Hepatocyte (in vitro differentiated cells): Measurements from ENCODE around the gene DPH5.

ENCODE experiments used
- EZH2phosphoT487 ChIP-seq: fragments of 200-600 bp; sonication (generic); IDR thresholded peaks from one replicate; pipeline ENCODE4 v1.6.1; 2018; ENCODE audit warnings: antibody characterized with exemption, mild to moderate bottlenecking, low read depth, moderate library complexity; ENCODE audit not compliant: unreplicated experiment, severe bottlenecking
- TF ChIP-seq, protein P1 (sequence below): fragments of 200-600 bp; sonication (generic); IDR thresholded peaks from 2 replicates; pipeline ENCODE4 v1.5.1; 2016; ENCODE audit warnings: antibody characterized with exemption, mild to moderate bottlenecking; ENCODE audit not compliant: poor library complexity

DNA sequence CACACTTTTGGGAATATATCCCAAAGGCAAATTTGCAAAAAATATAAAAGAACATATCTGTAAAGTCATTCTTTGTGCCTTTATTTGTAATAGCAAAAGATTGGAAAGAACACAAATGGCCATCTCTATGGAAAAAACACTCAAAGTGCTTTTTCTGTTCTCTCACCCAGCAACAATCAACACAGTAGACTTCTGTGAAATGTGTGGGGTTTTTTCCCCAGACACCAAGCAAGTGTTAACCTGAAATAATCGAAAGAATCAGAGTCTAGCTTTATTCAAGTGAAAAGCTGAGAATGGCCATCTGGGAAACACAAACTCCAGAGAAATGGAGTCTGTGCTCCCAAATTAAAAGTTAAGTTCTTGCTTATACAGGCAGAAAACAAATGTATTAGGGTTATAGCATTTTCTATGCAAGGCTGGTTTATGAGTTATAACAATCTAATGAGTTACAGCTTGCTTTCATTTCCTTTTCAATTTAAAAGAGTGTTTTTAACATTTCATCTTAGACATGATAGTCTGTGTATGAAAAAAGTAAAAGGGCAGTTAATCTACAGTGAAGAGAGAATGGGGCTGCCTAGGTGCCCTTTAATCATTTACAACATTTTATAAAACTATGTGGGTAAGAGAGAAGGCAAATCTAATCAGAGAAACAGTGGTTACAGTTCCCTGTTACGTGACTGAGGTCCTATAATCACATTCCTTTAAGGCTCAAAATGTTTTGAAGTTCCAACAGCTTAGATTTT lies 83.1 kb downstream of the DPH5 start:
- TF ChIP-seq, protein P1, sequence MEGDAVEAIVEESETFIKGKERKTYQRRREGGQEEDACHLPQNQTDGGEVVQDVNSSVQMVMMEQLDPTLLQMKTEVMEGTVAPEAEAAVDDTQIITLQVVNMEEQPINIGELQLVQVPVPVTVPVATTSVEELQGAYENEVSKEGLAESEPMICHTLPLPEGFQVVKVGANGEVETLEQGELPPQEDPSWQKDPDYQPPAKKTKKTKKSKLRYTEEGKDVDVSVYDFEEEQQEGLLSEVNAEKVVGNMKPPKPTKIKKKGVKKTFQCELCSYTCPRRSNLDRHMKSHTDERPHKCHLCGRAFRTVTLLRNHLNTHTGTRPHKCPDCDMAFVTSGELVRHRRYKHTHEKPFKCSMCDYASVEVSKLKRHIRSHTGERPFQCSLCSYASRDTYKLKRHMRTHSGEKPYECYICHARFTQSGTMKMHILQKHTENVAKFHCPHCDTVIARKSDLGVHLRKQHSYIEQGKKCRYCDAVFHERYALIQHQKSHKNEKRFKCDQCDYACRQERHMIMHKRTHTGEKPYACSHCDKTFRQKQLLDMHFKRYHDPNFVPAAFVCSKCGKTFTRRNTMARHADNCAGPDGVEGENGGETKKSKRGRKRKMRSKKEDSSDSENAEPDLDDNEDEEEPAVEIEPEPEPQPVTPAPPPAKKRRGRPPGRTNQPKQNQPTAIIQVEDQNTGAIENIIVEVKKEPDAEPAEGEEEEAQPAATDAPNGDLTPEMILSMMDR, result no peak
- no peak for TF ChIP-seq EZH2phosphoT487
